Brain pericyte (primary cell): ENCODE data around the gene CPE.
"Not testable (repeated sequence)": the region's sequence is repeated elsewhere in the genome, so short reads cannot be mapped to it uniquely, and the experiment has no call there.

Experiments
- DNase-seq: peaks from one replicate; pipeline ENCODE4 v3.0.0-alpha.2; 2012; ENCODE audit warnings: low read depth, low spot score

The CPE gene

GRCh38 chr4:165462009-165462408 is 83.2 kb downstream of the CPE start:
- no peak for DNase-seq

DNA sequence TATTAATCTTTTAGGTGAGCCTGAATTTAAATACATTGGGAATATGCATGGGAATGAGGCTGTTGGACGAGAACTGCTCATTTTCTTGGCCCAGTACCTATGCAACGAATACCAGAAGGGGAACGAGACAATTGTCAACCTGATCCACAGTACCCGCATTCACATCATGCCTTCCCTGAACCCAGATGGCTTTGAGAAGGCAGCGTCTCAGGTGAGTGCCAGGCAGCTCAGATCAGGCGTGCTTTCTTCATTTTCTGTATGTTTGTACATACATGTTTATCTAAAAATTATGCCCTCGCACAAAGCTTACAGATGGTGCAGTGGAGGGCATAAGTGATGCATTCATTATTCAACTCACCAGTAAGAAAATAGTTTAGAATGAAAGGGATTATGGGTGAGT is 85.6 kb downstream of the CPE start:
- DNase-seq: no peak

GRCh38 chr4:165464813-165465381 is 86.1 kb downstream of the CPE start:
- no peak for DNase-seq

GRCh38 chr4:165470009-165470408 is 91.2 kb downstream of the CPE start:
- DNase-seq: no peak

DNA sequence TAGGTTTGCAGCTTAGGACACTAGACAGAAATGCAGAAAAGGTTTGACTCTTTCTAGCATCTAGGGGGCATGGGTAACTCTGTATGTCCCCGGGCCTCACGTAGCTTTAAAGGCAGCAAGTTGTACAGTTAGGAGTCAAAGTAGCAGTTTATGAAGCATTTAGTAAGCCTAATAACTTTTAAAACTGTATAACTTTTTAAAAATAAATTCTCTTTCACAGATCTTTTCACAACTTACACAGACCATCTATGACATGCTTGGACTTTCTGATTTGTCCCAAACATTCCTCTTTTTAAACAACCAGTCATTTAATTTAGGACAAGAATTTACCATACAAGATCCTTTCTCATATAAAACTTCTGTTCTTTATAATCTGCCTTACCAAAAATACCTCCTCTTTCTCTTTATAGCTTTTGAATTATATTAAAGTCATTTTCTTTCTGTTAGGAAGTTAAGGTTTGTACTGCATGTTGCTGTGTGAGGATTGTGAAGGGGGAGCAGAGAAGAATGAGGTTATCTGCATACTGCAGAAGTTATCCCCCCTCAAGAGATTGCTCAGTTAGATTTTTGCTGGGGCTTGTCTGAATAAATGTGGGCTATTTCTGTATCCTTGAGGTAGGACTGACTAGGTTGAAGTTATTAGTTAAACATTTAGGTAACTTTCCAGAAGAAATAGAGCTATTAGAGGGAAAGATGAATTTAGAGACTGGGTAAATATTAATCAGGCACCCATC is 94.3 kb downstream of the CPE start:
- no peak for DNase-seq

DNA sequence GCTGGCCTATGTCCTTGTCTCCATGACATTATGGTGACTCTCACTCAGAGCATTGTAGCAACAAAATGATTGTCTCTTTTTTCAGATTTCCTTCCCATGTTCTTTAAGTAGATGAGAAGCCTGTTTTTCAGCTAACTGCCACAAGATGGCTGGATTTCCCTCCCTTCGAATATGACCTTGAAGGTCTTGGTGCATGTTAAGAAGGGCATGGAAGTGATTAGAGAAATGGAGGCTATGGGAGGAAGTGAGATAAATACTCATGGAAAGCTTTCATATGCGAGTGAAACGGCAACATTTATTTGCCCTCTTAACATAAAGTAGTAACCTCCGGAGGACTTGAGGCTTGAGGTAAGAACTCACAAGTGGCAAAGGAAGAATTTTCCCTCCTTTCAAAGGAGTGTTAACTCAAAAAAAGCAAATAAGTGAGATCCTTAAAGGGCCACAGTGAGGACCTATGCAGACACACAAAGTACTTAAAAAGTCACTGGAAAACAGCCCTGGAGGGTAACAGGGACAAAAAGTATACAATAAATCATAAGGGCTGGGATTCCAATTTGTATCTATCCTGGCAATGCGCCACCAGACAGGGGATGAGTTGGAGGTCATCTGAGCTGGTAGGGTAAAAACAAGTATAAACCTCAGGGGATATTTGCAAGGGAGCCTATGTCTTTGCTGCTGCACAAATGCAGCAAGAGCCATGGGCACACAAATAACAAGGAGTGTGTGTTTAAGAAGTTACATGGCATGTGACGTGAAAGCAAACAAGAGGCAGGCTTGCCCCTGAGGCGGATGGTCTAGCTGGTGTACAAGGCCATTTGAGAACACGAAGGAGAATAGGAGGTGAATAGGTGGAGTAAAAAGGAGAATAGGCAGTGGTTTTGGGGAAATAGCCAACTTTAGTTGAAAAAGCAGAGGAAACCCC is 96.2 kb downstream of the CPE start:
- no peak for DNase-seq

GRCh38 chr4:165475706-165476070 is 96.9 kb downstream of the CPE start:
- DNase-seq: no peak

DNA sequence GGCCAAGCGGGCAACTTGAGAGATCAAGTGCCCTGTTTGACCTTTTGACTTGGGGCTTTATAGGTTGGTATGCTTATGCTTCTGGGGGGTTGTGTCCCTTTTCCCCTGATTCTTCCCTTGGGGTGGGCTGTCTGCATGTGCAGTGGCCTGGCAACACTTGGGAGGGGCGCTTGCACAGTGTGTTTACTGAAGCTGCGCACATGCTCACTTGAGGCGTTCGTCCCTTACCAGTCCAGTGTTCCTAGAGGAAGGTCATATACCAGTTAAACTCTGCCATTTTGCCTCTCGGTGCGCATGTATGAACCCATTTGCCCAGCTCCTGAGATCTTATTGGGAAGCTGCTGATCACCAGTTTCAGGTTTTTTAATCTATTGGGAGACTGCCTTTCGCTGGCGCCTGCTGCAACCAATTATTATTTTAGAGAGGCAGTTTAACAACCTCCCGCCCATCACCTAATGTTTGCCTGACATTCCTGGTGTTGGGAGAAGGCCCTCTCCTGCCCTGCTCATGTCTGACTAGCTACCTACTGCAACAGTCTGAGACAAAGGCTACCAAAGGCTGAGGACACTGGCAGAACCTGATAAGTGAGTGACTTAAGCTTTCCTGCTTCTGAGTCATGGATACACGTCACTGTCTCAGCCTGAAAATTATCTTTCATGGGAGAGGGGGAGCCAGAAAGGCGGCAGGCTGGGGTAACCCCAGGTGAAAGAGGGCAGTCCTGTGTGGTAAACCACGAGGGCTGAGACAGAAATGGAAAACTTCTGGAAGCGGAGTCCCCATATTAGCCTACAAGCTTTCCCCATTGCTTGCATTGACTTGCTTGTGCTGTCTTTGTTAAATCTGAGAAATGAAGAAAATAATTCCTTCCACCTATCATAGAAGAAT is 97.6 kb downstream of the CPE start:
- no peak for DNase-seq

- no peak for DNase-seq
Observed at GRCh38 chr4:165477799-165478198, 99.0 kb downstream of the CPE start.

GRCh38 chr4:165478260-165478659 is 99.5 kb downstream of the CPE start:
- no peak for DNase-seq

DNA sequence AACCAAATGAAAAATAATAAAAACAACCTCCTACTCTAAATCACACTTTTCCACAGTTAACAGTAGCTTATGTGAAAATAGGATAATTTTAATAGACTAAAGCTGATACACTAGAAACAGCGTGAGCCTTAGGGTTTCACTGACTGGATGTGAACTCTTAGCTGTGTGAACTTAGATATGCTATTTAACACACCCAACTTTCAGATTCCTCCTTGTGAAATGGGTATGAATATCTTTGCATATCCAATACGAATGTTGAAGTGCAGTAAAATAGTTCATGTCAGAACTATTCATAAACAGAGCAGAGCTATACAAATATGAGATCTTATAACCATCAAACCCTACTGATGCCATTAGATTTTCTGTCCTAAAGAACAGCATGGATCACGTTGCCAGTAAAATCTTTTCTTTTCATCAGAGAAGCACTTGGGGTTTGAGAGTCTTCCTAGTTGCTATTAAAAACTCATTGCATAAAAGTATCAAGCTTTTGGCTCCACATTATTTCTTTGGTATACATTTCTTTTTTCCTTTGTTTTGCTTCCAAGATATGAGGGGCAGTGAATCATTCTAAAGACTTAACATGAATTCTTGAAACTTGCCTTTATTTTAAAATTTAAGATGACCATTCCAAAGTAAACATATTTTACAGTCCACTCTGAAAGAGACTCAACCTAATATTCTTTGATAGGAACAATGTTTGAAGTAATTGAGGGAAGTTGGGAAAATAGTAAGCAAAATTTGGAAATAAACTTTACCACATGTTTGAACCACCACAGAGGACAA is 102.4 kb downstream of the CPE start:
- no peak for DNase-seq

DNA sequence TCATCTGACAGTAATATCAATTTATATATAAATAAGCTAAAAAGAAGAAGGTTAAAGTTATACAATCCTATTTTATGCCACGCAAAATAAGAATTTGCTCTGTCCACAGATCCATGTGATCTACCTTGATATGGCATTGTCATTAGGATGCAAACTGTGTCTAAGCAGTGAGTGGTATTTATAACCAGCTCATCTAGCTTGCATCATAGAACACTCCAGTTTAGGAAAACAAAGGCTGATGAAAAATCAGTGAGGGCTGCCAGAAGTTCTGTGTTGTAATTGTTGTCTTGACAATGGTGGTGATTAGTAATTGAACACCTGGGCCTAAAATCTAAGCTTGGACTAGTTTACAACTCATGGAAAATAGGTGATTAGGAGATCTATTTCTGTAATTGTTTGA is 111.0 kb downstream of the CPE start:
- no peak for DNase-seq

DNA sequence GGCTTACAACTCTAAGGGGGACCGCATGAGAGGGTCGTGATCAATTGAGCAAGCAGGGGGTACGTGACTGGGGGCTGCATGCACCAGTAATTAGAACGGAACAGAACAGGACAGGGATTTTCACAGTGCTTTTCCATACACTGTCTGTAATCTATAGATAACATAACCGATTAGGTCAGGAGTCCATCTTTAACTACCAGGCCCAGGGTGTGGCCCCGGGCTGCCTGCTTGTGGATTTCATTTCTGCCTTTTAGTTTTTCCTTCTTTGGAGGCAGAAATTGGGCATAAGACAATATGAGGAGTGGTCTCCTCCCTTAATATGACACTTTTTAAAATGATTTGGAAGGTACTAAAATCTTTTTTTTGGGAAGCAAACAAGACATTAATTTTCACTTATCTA is 113.8 kb downstream of the CPE start:
- DNase-seq: not testable (repeated sequence)

DNA sequence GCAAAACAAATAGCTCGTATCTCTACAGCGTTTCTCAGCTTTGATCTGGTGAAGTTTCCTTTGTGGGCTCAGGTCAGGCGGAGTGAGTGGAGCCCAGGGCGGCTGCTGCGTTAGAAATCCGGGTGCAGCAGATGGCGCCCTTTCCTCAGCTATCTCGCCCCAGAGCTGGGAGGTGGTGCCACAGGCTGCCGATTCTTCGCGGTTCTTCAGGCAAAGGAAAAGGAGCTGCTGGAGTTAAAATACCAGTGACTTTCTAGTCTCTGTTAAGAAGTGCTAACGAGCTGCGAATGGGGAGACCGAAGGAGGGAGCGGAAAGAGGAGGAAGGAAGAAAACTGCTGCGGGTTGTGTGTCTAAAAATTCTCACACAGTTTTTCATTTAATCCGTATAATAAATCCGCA is 114.6 kb downstream of the CPE start:
- peak; percentile 21 for DNase-seq

- no peak for DNase-seq
Observed at GRCh38 chr4:165502916-165503907, 124.4 kb downstream of the CPE start.

DNA sequence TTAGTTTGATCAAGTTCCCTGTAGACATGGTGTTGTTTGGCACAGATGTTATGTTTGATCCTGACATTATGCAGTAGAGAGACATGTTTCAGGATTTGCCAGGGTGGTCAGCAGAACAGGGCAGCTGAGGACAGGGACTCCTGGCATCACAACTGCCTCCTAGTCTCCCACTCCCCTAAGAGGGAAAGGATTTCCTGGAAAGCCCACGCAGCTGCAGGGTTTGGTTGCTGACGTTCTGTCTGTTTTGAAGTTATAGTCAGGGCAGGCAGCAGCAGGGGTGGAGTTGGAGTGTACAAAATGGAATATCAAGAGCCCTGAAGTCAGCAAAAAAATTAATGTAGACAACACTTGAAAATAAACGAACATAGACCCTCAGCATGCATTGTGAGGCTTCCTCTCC is 125.4 kb downstream of the CPE start:
- no peak for DNase-seq

- DNase-seq: no peak
Observed at GRCh38 chr4:165505958-165506837, 127.4 kb downstream of the CPE start.

DNA sequence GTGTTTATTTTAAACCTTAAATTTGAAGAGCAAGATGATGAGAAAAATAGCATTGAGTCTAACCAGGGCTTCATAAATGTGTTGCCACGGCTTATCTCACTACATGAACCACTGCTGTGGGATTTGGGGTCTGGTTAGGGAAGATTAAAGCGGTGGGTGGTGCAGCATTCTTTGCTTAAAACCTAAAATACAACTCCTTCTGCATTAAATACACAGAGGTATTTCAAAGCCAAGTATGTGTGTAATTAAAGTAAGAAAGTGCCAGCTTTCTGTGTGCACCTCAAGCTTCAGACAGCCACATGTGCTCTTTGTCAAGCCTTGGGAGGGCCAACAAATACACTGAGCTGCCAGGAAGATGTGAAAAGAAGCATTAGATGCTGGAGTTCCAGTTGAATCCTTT is 128.0 kb downstream of the CPE start:
- no peak for DNase-seq

GRCh38 chr4:165507381-165507780 is 128.6 kb downstream of the CPE start:
- DNase-seq: no peak
